ACHN (cell line): ENCODE results near the gene PSMC3.

ENCODE experiments used
- DNase-seq: peaks from one replicate; pipeline ENCODE4 v3.0.0-alpha.2; 2015
- in situ Hi-C: cut with HindIII; loops from 2 replicates; pipeline ENCODE4 v1.10.0; 2017; ENCODE audit warnings: low sequenced_read_pairs, low pct_ligation_motif_present, low pct_unique_long_range_greater_than_20kb

PSMC3 gene

DNA sequence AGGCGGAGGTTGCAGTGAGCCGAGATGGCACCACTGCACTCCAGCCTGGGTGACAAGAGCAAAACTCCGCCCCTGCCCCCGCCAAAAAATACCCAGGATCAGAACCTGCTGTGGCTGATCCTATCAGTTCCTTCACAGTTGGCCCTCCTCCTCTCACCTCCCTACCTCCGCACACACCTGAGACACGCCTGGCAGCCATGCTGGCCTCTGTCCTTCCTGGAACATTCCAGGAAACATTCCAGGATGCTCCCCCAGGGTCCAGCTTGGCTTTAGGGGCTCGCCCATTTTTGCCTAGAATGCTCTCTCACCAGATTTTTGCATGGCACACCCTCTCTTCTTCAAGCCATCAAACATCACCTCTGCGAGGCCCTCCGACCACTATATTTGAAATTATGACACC is 20.6 kb upstream of the PSMC3 start:
- in situ Hi-C loops: no loop called here
- DNase-seq: no peak

- in situ Hi-C loops: no loop called here
- no peak for DNase-seq
Measured at GRCh38 chr11:47445840-47446239, 19.6 kb upstream of the PSMC3 start.

GRCh38 chr11:47443817-47444216 is 17.6 kb upstream of the PSMC3 start:
- no peak for DNase-seq
- in situ Hi-C loops: no loop called here

DNA sequence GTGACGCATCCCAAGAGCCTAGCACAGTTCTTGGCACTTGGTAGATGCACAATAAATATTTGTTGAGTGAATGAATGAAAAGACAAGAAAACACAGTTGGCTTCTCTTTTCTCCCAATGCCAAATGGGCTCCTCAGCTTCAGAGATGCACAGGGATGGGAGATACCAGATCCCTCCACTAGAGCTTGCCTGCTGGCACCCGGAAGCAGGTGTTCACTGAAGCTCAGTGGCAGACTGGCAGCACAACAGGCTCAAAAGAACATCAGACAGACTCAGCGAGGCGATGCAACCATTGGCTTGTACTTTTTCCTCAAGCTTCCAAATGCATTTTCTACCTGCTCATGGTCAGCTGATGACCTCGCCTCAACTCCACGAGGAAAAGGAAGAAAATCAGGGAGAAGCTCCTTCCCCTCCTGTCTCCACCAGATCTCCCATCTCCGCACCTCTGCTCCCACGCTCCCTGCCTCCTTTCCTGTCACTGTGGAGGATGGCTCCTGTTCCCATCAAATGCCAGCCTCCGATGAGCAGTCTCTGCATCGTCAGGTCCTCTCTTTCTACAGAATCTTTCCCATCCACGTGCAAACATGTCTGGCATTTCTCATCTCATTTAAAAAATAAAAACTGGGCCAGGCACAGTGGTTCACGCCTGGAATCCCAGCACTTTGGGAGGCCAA is 16.9 kb upstream of the PSMC3 start:
- in situ Hi-C loops: no loop called here
- peak; percentile 8 for DNase-seq

DNA sequence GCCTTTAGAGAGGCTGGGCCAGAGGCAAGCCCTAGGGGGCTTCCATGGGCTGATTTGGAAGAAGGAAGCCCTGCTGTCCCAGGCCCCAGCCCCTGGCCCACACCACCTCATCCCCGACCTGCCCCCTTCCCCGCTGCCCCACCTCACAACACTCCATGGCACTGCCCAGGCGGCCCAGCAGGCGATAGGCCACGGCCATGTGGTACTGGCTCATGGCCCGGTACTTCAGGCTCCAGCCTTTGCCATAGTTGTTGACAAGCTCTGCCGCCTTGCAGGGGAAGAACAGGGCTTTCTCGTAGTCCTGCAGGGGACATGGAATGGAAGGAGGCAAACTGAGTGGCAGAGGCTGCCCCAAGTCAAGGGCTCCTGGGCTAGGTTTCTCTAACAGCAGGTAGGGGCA is 16.3 kb upstream of the PSMC3 start:
- DNase-seq: no peak

DNA sequence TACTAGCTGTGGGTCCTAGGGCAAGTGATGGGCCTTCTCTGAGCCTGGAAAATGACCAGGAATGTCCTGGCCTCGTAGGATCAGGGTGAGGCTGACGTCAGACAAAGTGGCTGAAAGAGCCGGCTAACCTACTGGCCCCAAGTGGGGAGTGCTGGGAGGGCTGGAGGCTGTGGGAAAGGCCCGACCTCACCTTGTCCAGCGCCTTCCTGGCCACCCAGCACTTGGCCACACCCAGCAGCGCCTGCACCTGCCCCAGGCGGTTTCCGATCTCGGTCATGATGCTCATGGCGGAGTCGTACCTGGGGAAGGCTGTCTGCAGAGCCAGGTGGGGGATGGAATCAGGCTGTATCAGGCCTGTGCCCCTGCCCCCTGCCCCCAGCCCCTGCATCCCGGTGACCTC is 15.2 kb upstream of the PSMC3 start:
- no peak for DNase-seq
- in situ Hi-C loops: no loop called here

More for the DNA sequence above, 16.3 kb upstream of the PSMC3 start:
- in situ Hi-C loops: no loop called here

GRCh38 chr11:47440054-47440476 is 13.8 kb upstream of the PSMC3 start:
- DNase-seq: no peak
- in situ Hi-C loops: no loop called here

DNA sequence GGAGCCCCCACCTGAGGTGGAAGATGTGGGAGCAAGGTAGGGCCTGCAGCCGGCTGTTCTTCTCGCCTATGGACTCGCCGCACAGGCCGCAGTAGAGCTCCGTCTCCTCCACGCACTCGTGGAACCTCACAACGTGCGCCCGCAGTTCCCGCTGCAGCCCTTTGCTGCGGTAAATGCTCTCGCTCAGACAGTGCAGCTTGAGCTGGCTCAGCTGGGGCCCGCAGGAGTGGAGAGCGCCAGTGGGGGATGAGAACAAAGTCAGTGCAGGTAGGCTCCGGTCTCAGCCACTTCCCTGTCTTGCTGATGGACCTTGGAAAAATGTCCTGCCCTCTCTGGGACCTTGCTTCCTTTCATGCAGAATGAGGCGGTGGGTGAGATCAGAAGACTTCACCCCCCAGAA is 12.5 kb upstream of the PSMC3 start:
- in situ Hi-C loops: no loop called here
- DNase-seq: no peak

- in situ Hi-C loops: no loop called here
Measured at GRCh38 chr11:47437746-47438418, 11.6 kb upstream of the PSMC3 start.

DNA sequence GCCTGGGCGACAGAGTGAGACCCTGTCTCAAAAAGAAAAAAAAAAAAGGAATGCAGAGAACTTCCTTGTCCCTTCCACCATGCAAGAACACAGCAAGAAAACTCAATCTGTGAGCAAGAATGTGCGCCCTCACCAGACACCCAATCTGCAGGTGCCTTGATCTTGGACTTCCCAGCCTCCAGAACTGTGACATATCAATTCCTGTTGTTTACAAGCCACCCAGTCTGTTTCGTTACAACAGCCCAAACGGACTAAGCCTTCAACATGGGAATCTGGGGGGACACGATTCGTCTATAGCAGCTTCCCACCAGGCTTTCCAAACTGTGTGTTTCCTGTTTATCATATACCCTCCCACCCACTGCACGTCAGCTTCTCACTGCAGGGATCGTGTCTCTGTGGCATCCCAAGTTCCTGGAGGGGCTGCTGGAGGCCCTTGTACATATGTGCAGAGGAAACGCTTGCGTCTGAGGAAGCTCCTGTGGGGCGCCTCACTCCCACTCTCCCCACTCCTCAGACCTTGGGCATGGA is 11.0 kb upstream of the PSMC3 start:
- DNase-seq: no peak
- in situ Hi-C loops: no loop called here

More at GRCh38 chr11:47437746-47438418, 11.6 kb upstream of the PSMC3 start:
- no peak for DNase-seq

DNA sequence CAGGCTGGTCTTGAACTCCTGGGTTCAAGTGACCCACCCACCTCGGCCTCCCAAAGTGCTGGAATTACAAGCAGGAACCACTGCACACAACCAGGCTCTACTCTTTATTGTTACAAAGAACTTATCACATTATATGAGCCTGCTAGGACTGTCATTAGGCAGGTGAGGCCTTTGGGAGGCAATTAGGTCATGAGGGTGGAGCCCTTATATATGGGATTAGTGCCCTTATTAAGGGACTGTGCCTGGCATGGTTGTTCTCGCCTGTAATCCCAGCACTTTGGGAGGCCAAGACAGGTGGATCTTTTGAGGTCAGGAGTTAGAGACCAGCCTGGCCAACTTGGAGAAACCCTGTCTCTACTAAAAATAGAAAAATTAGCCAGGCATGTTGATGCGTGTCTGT is 10.5 kb upstream of the PSMC3 start:
- in situ Hi-C loops: no loop called here
- no peak for DNase-seq

- no peak for DNase-seq
- in situ Hi-C loops: no loop called here
Measured at GRCh38 chr11:47435687-47436086, 9.4 kb upstream of the PSMC3 start.

DNA sequence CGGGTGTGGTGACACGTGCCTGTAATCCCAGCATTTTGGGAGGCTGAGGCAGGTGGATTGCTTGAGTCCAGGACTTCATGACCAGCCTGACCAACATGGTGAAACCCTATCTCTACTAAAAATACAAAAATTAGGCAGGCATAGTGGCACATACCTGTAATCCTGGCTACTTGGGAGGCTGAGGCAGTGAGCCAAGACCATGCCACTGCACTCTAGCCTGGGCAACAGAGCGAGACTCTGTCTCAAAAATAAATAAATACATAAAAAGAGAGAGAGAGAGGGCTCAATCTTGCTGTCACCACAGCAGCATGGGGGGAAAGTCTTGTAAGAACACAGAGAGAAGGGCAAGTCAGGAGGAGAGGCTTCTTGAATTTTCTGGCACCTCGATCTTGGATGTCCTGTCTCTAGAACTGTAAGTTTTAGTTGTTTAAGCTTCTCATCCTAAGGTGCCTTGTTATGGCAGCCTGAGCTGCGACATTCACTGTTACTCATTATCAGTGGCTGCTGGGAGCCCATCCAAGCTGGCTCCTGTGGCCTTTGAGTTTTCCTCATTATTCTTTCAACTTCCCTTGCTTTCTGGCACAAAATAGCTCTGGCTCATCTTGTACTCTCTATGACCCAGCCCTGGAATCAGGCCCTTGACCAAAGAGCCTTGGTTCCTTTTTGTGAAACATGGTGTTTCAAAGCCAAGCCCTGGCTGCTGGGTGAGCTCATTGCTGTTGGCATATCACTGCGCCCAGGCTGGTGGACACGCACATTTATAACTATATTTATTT is 8.0 kb upstream of the PSMC3 start:
- in situ Hi-C loops: no loop called here
- DNase-seq: peak; percentile 28

GRCh38 chr11:47433157-47433556 is 6.9 kb upstream of the PSMC3 start:
- in situ Hi-C loops: no loop called here

DNA sequence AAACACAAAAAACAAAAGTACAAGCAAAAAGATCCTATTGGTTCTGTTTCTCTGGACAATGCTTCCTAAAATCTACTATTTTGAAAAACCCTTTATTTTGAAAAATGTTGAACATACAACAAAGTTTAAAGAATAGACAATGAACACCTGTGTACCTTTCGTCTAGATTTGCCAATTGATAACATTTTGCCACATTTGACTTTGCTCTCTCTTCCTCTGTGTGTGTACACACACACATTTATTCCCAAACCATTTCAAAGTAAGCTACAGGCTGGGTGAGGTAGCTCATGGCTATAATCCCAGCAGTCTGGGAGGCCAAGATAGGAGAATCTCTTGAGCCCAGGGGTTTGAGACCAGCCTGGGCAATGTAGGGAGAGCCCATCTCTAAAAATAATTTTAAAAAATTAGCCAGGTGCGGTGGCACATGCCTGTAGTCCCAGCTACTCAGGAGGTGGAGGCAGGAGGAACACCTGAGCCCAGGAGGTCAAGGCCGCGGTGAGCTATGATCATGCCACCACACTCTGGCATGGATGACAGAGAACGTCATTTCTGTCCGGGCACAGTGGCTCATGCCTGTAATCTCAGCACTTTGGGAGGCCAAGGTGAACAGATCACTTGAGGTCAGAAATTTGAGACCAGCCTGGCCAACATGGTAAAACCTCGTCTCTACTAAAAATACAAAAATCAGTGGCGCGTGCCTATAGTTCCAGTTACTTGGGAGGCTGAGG is 5.3 kb upstream of the PSMC3 start:
- DNase-seq: no peak
- in situ Hi-C loops: no loop called here

More at GRCh38 chr11:47433157-47433556, 6.9 kb upstream of the PSMC3 start:
- no peak for DNase-seq

GRCh38 chr11:47430524-47430923 is 4.3 kb upstream of the PSMC3 start:
- in situ Hi-C loops: no loop called here
- DNase-seq: no peak

- DNase-seq: no peak
- in situ Hi-C loops: no loop called here
Measured at GRCh38 chr11:47425611-47426010, 628 bp downstream of the PSMC3 start.

DNA sequence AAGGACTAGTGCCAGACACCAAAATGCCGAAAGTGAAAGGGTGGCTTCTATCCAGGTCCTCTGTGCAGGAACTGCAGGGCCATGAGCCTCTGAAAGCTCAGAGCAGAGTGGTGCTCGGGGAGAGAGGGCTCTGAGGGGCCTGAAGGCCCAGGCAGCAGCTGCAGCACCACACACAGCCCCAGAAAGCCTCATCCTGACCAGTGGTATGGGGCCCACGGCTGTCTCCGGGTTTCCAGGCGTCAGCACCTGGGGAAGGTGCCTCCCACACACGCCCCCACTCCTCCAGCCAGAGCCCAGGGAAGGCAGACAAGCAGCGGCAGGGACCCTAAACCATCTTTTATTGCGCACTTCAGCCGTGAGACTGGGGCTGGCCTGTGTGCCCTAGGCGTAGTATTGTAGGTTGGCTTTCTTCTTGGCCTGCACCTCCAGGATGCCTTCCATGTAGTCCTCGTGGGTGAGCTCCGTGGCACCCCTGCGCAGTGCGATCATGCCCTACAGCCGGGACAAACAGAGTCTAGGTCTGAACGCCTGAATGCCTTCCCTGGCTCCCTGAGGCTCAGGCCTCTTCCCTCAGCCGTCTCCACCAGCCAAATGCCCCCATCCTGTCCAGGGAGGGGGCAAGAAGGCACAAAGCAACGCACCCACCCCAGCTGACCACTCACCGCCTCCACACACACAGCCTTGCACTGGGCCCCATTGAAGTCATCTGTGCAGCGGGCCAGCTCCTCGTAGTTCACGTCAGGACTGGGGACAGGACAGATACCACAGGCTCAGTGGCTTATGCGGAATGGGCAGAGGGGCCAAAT is 7.6 kb downstream of the PSMC3 start:
- no peak for DNase-seq
- in situ Hi-C loops: no loop called here
